ENCODE data around the gene NPTX1. TPM values are rescaled to one million over a fixed set of nuclear protein-coding genes. Genes with fewer than 3 reads are reported as not detected.
A peak's percentile ranks its signal among the peaks of the same experiment; 100 is the strongest.

NPTX1 gene
- total and polyA plus RNA-seq, 2 donors = 1.4 to 2.3 TPM

DNA sequence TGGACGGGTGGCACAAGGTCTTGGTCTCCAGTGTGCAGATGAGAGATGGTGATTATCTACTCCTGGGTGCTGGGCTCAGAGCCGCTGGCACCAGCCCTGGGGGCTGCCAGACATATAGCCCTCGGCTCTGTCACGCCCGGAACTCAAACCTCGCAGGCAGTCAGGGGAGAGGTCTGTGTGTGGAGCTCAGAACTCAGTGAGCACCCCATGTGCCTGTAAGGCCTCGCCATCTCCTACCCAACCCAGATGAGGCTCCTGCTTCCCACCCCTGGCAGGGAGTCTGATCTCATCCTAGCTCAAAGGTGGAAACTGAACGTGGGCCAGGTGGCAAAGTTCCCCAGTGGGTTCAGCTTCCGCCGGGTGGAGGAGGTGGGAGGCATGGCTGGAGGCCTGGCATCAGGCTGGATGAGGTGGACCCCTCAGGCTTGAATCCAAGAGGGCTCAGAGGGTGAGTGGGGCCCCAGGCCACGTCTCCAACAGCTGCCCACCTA lies 22.6 kb upstream of the NPTX1 start:
- WGBS = 84% methylated on average over 11 of the region's 11 CpGs
- H3K36me3 ChIP-seq (ENCODE audit: insufficient read depth) = no peaks in the 10 kb centered on the region
- DNase-seq (ENCODE audit: extremely low spot score) = no peak
- no peak overlapping the region for H3K27ac ChIP-seq (ENCODE audit: low read depth)
- H3K4me1 ChIP-seq (ENCODE audit: insufficient read depth) = no peaks in the 10 kb centered on the region
- H3K4me3 ChIP-seq (ENCODE audit: low read depth, low read length) = no peak overlapping the region

DNA sequence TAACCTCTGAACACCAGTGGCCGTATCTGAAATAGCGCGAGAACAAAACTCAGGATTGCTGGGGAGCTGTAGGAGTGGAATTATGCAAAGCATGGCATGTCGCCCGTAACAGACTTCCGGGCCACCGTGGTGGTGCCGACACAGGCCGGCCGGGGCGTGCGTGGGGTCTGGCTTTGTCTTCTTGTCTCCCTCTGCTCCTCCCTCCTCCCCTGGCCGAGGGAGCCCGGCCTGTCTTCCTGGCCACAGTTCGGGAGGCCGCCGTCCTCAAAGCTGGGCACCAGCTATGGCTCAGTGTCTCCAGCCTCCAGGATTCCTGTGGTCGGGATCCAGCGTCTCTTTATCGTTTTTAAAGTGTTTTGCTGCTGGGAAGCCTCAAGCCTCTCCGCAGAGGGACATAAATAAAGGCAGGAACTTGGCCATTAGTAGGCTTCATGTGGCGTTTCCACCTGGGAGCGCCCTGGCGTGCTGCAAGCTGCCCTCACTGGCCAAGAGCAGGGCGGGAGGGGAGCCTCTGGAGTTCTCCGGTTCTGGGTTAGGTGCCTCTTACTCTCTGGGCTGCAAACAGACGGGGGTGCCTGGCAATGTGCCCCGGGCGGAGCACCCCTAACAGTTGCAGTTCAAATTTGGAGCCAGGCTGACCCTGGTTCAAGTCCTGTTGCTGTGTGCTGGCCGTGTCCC lies 22.0 kb upstream of the NPTX1 start:
- no peak for DNase-seq (ENCODE audit: extremely low spot score)
- Histone ChIP-seq H3K4me3 (ENCODE audit: low read depth, low read length) (no peak overlapping the region), H3K27ac (ENCODE audit: low read depth) (peak overlapping the region; percentile 3), H3K36me3 (ENCODE audit: insufficient read depth) (no peaks in the 10 kb centered on the region), H3K4me1 (ENCODE audit: insufficient read depth) (no peaks in the 10 kb centered on the region)
- WGBS = 33% methylated on average over 30 of the region's 30 CpGs

DNA sequence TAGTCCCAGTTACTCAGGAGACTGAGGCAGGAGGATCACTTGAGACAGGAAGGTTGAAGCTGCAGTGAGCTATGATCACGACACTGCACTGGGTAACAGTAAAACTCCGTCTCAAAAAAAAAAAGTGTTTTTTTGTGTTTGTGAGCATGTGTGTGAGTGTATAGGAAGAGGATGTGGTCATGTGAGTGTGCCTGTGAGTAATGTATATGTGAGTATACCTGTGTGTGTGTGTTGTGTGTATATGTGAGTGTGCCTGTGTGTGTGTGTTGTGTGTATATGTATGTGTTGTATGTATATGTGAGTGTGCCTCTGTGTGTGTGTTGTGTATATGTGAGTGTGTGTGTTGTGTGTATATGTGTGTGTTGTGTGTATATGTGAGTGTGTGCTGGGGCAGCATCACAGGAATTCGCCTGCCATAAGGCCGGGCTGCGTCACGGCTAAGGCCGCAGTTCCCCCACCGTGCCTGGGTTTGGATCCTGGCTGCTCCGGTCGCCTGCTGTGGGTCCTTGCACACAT lies 21.4 kb upstream of the NPTX1 start:
- Histone ChIP-seq H3K4me1 (ENCODE audit: insufficient read depth) (no peaks in the 10 kb centered on the region), H3K27ac (ENCODE audit: low read depth) (no peak overlapping the region), H3K36me3 (ENCODE audit: insufficient read depth) (no peaks in the 10 kb centered on the region), H3K4me3 (ENCODE audit: low read depth, low read length) (no peak overlapping the region)
- 52% methylated on average over 10 of the region's 10 CpGs for WGBS
- DNase-seq (ENCODE audit: extremely low spot score) = no peak

DNA sequence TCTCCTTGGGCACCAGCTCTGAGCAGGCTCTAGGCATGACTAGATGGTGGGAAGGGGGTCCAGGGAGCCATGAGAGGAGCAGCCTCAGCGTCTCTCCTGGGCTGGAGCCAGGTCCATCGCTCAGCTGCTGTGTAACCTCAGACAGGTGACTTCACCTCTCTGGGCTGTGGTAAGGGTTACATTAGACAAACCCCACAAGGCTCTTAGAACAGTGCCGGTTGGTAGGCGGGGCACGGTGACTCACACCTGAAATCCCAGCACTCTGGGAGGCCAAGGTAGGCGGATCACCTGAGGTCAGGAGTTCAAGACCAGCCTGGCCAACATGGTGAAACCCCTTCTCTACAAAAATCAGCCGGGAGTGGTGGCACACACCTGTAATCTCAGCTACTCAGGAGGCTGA lies 18.1 kb upstream of the NPTX1 start:
- 87% methylated on average over 7 of the region's 7 CpGs for WGBS
- no peak for DNase-seq (ENCODE audit: extremely low spot score)
- Histone ChIP-seq H3K4me1 (ENCODE audit: insufficient read depth) (no peaks in the 10 kb centered on the region), H3K27ac (ENCODE audit: low read depth) (no peak overlapping the region), H3K36me3 (ENCODE audit: insufficient read depth) (no peaks in the 10 kb centered on the region), H3K4me3 (ENCODE audit: low read depth, low read length) (no peak overlapping the region)

DNA sequence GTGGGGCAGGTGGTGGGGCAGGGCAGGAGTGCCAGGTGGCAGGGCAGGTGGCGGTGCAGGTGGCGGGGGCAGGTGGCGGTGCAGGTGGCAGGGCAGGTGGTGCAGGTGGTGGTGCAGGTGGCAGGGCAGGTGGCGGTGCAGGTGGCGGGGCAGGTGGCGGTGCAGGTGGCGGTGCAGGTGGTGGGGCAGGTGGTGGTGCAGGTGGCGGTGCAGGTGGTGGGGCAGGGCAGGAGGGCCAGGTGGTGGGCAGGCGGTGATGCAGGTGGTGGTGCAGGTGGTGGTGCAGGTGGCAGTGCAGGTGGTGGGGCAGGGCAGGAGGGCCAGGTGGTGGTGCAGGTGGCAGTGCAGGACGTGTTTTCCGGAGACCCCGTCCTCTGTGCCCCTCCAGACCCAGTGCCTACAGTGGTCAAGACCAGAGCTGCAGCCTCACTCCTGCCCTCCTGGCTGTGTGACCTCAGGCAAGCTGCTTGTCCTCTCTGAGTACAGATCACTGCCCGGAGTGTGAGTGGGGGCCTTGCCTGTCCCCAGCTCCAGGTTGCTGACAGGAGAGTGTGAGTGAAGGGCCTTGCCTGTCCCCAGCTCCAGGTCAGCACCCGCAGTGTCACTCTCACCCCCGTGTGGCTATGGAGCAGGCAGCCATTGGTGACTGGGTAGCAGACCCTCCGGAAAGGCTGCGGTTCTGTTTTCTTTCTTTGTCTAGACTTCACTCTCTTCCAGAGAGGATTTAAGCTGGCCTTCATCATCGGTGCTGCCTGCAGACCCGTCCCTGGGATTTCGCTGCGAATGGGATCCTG lies 16.1 kb upstream of the NPTX1 start:
- 66% methylated on average over 21 of the region's 21 CpGs for WGBS
- H3K4me3 ChIP-seq (ENCODE audit: low read depth, low read length) = no peak overlapping the region
- no peak overlapping the region for H3K27ac ChIP-seq (ENCODE audit: low read depth)
- H3K4me1 ChIP-seq (ENCODE audit: insufficient read depth) = no peaks in the 10 kb centered on the region
- DNase-seq (ENCODE audit: extremely low spot score) = no peak
- H3K36me3 ChIP-seq (ENCODE audit: insufficient read depth) = no peaks in the 10 kb centered on the region

DNA sequence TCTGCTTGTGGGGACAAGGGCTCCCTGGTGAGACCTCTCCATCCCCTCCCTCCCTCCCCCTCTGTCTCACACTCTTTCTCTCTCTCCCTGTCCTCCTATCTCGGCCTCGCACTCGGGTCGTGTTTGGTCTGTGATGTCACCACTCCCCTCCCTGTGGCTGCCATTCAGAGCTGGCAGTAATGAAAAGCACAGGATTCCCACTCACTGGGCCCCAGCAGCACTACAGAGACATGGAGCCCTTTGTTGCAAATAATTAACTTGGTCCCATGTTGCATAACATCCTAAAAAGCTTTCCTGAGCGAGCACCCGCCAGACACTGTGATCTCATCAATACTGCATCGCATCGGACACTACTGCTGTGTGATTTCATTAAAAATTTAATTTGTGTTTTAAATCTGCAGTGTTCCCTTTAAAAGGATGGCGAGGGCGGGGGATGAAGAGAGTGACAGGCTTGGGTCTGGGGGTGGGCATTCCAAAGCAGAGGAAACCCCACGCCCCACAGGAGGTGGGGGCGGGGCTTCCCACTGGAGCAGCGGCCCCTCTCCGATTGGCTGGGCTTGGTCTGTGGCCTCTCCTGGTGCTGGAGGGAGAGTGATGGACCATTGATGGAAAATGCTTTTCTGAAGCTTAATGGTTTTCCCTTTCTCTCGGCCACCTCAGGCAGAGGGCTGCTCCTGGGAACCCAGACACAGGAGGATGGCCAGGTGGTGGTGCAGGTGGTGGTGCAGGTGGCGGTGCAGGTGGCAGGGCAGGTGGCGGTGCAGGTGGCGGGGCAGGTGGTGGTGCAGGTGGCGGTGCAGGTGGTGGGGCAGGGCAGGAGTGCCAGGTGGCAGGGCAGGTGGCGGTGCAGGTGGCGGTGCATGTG lies 15.3 kb upstream of the NPTX1 start:
- Histone ChIP-seq H3K4me3 (ENCODE audit: low read depth, low read length) (no peak overlapping the region), H3K4me1 (ENCODE audit: insufficient read depth) (no peaks in the 10 kb centered on the region), H3K27ac (ENCODE audit: low read depth) (no peak overlapping the region), H3K36me3 (ENCODE audit: insufficient read depth) (no peaks in the 10 kb centered on the region)
- no peak for DNase-seq (ENCODE audit: extremely low spot score)
- WGBS = 48% methylated on average over 21 of the region's 21 CpGs

DNA sequence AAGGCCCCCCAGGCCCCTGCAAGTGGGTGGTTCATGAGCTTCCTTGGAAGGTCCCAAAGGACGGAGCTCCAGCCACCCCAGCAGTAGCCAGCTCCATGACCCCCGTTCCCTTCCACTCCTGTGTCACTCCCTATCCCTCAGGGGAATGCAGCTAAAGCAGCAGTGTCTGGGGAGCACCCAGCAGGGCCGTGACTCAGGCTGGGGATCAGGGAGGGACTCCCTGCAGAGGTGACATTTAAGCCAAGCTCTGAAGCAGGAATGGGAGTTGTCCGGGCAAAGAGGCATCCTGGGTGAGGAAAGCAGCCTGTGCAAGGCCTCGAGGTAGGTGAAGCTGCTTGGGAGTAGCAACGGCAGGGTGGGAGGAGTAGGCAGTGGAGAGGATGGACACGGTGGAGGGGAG lies 11.1 kb upstream of the NPTX1 start:
- H3K36me3 ChIP-seq (ENCODE audit: insufficient read depth) = no peaks in the 10 kb centered on the region
- H3K4me3 ChIP-seq (ENCODE audit: low read depth, low read length) = no peak overlapping the region
- WGBS = 54% methylated on average over 7 of the region's 7 CpGs
- no peak overlapping the region for H3K27ac ChIP-seq (ENCODE audit: low read depth)
- no peaks in the 10 kb centered on the region for H3K4me1 ChIP-seq (ENCODE audit: insufficient read depth)
- no peak for DNase-seq (ENCODE audit: extremely low spot score)

DNA sequence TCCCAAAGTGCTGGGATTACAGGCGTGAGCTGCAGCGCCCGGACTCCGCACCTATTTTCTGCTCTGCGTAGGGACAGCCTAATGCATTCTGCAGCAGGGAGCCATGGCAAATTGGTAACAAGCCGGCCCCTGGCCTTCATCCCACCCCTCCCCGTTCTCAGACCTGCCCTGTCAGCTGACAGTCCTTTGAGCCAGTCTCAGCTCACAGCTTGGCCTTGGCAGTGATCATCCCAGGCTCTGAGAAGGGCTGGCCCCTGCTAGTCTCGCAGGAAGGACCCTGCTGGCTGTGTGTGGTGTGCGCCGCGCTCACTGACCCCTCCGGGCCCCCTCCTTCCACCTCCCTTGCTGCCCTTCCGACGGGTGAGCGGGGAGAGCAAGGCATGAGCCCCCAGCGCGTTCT lies 10.3 kb upstream of the NPTX1 start:
- H3K4me1 ChIP-seq (ENCODE audit: insufficient read depth) = no peaks in the 10 kb centered on the region
- no peaks in the 10 kb centered on the region for H3K36me3 ChIP-seq (ENCODE audit: insufficient read depth)
- no peak overlapping the region for H3K4me3 ChIP-seq (ENCODE audit: low read depth, low read length)
- 34% methylated on average over 17 of the region's 17 CpGs for WGBS
- DNase-seq (ENCODE audit: extremely low spot score) = no peak
- no peak overlapping the region for H3K27ac ChIP-seq (ENCODE audit: low read depth)

DNA sequence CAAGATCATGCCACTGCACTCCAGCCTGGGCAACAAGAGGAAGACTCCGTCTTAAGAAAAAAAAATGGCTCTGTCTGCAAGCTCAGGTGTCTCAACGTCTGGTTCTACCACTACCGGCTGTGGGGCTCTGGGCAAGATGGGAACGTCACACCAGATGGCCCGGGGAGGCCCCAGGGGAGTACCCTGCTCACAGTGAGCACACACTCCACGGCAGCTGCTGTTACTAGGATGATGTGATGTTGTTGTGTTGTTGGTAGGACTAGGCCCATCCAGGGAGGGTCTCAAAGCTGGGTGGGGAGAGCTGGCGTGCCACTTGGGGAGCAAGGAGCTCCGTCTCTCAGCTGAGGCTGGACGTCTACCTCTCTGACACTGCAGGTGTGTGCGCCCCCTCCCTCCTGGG lies 9.4 kb upstream of the NPTX1 start:
- no peak overlapping the region for H3K4me3 ChIP-seq (ENCODE audit: low read depth, low read length)
- no peak for DNase-seq (ENCODE audit: extremely low spot score)
- WGBS = 69% methylated on average over 10 of the region's 10 CpGs
- no peaks in the 10 kb centered on the region for H3K36me3 ChIP-seq (ENCODE audit: insufficient read depth)
- no peak overlapping the region for H3K27ac ChIP-seq (ENCODE audit: low read depth)
- no peaks in the 10 kb centered on the region for H3K4me1 ChIP-seq (ENCODE audit: insufficient read depth)

DNA sequence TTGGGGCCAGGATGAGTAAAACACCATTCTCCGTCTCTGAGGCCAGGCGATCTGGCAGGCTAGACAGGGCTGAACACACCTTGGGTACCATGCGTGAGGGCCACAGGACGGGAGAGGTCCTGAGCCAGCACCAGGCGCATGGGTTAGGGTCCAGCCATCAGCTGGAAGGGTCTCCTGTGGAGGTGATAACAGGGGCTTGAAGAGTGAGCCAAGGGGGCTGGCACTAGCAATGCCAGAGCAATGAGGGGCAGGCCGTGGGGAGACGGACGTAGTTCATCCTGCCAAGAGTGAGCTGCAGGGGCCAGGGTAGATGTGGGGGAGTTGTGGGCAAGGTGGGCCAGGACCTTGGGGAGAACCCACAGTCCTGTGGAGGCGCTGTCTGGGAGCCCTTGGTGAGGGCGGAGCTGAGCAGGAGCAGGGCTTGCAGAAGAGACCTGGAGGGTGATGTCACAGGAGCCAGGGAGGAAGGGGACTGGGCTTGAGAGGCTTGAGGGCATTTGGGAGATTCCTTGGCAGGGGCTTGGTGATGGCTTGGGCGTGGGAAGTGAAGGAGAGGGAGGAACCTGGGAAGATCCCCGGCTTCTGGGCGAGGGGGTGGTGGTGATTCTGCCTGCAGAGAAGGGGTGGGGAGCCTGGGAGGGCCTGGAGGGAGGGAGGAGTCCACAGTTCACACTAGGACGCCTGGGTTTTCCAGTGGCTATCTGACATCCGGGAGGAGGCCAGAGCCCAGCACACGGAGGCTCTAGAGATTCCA lies 6.3 kb upstream of the NPTX1 start:
- Histone ChIP-seq H3K27ac (ENCODE audit: low read depth) (no peak overlapping the region), H3K4me3 (ENCODE audit: low read depth, low read length) (no peak overlapping the region), H3K36me3 (ENCODE audit: insufficient read depth) (no peaks in the 10 kb centered on the region), H3K4me1 (ENCODE audit: insufficient read depth) (peaks cover under 1% of the 10 kb centered on the region)
- WGBS = 64% methylated on average over 16 of the region's 16 CpGs
- DNase-seq (ENCODE audit: extremely low spot score) = no peak

DNA sequence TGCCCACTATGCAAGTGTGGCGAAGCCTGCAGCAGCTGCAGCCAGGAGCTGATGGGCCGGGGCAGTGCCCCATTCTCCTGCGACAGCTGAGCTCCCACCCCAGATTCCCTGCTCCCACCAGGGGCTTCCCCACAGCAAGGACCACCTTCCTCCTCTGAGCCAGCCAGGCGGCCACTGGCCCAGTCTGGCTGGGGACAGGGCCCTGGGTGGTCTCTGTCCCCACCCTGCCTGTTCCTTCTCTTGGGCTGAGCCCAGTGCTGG lies 5.6 kb upstream of the NPTX1 start:
- 88% methylated on average over 4 of the region's 4 CpGs for WGBS
- Histone ChIP-seq H3K4me3 (ENCODE audit: low read depth, low read length) (no peak overlapping the region), H3K27ac (ENCODE audit: low read depth) (no peak overlapping the region), H3K36me3 (ENCODE audit: insufficient read depth) (no peaks in the 10 kb centered on the region), H3K4me1 (ENCODE audit: insufficient read depth) (peaks cover 2% of the 10 kb centered on the region)
- DNase-seq (ENCODE audit: extremely low spot score) = no peak

DNA sequence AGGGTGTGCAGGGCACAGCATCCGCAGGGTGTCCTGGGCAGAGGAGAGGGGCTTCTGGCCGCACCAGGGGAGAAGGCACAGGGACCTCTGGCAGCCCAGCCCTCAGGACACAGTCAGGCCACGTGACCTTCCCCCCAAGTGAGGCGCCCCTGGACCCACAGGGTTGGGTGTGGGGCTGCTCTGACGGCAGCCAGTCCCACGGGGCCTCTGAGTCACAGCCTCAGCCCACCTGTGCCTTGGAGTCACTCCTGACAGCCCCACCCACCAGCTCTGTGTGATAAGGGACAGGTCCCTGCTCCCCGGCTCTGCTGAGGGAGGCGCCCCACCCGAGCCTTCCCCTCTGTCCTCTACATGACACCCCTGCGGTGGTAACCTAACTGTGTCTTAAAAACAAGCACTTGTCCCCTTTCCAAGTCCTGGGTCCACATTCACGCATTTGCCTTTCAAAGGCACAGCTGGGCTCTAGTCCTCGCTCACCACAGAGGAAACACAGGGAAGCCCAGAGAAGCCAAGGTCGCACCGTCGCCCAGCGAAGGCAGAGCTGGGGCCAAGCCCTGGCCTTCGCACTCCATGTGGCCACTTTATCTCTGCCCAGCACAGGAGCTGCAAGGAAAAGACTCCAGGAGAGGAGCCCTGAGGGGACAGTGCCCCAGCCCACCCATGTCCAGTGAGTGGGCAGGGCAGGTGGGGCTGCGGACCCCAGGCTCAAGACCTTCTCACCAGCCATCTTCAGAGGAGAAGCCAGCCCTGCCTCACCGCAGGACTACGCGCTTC lies 5.1 kb upstream of the NPTX1 start:
- DNase-seq (ENCODE audit: extremely low spot score) = no peak
- WGBS = 52% methylated on average over 21 of the region's 21 CpGs
- peaks cover 4% of the 10 kb centered on the region for H3K4me1 ChIP-seq (ENCODE audit: insufficient read depth)
- H3K36me3 ChIP-seq (ENCODE audit: insufficient read depth) = no peaks in the 10 kb centered on the region
- H3K4me3 ChIP-seq (ENCODE audit: low read depth, low read length) = no peak overlapping the region
- H3K27ac ChIP-seq (ENCODE audit: low read depth) = no peak overlapping the region

All from urinary bladder (tissue), 4 donors.